Measurements from ENCODE around the gene TSKS. TPM values are rescaled to one million over a fixed set of nuclear protein-coding genes. Genes with fewer than 3 reads are reported as not detected.
A peak's percentile ranks its signal among the peaks of the same experiment; 100 is the strongest.

Gene TSKS
- total RNA-seq, 4 donors from 2014 or later, result 0.36 to 14.2 (median 0.44) TPM

- ATAC-seq (ENCODE audit: low FRiP score) (no peak), DNase-seq (ENCODE audit: low spot score) (no peak)
- no peak for TF ChIP-seq CTCF (IDR thresholded peaks at IDR 0.05)
Observed at GRCh38 chr19:49766930-49767299, 3.8 kb upstream of the TSKS start, which contains the start of gene AP2A1. Gene AP2A1 (plus strand): TSS chr19:49767001. CDS start chr19:49767134, 133 bp downstream.

GRCh38 chr19:49766007-49766929, 3.2 kb upstream of the TSKS start:
- DNase-seq (ENCODE audit: low spot score) (peak; percentile 94), ATAC-seq (ENCODE audit: low FRiP score) (peak; percentile 97)
- TF ChIP-seq CTCF (IDR thresholded peaks at IDR 0.05), result no peak

GRCh38 chr19:49764341-49764740, 1.2 kb upstream of the TSKS start:
- TF ChIP-seq CTCF (IDR thresholded peaks at IDR 0.05), result no peak
- no peak for ATAC-seq (ENCODE audit: low FRiP score)
- no peak for DNase-seq (ENCODE audit: low spot score)

- ATAC-seq (ENCODE audit: low FRiP score), result no peak
- no peak for TF ChIP-seq CTCF (IDR thresholded peaks at IDR 0.05)
- DNase-seq (ENCODE audit: low spot score), result no peak
Observed at GRCh38 chr19:49761625-49762311, 1.3 kb downstream of the TSKS start.

GRCh38 chr19:49761249-49761624, 1.9 kb downstream of the TSKS start:
- ATAC-seq (ENCODE audit: low FRiP score) (no peak), DNase-seq (ENCODE audit: low spot score) (no peak)
- TF ChIP-seq CTCF (IDR thresholded peaks at IDR 0.05), result no peak

- DNase-seq (ENCODE audit: low spot score) (no peak), ATAC-seq (ENCODE audit: low FRiP score) (peak; percentile 79)
- no peak for TF ChIP-seq CTCF (IDR thresholded peaks at IDR 0.05)
Observed at GRCh38 chr19:49758292-49758691, 4.8 kb downstream of the TSKS start.

Measured in omental fat pad (tissue), 4 donors.